ENCODE data around the gene NOP58. TPM values are rescaled to one million over a fixed set of nuclear protein-coding genes. Genes with fewer than 3 reads are reported as not detected.

NOP58 gene
- total RNA-seq, 1 donor from 2014 or later = 44.1 TPM

DNA sequence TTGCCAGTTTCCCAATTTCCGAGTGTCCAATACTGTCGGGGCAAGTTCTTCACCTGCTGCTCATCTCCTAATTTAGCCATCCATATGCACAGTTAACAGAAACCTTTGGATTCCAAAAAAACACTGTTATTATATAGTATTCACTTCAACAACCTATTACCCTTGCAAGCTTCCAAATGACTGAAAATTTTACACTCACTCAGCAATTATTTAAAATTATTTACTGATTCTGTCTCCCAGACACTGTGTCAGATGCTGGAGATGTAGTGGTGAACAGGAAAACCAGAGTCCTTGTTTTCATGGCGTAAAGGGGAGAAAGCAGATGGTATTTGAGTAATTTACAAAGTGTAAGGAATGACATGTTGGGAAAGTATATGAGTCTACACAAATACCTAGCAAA, 56.9 kb downstream of the NOP58 start:
- Mint-ChIP-seq H3K27me3 (ENCODE audit: unreplicated experiment) (no peaks in the 10 kb centered on the region), H3K4me1 (ENCODE audit: unreplicated experiment) (peaks cover 6% of the 10 kb centered on the region), H3K4me3 (ENCODE audit: unreplicated experiment) (no peak overlapping the region), H3K9me3 (ENCODE audit: unreplicated experiment) (no peaks in the 10 kb centered on the region), H3K36me3 (ENCODE audit: unreplicated experiment) (peaks cover 13% of the 10 kb centered on the region), H3K27ac (ENCODE audit: unreplicated experiment) (no peak overlapping the region)
- TF ChIP-seq, protein P1, sequence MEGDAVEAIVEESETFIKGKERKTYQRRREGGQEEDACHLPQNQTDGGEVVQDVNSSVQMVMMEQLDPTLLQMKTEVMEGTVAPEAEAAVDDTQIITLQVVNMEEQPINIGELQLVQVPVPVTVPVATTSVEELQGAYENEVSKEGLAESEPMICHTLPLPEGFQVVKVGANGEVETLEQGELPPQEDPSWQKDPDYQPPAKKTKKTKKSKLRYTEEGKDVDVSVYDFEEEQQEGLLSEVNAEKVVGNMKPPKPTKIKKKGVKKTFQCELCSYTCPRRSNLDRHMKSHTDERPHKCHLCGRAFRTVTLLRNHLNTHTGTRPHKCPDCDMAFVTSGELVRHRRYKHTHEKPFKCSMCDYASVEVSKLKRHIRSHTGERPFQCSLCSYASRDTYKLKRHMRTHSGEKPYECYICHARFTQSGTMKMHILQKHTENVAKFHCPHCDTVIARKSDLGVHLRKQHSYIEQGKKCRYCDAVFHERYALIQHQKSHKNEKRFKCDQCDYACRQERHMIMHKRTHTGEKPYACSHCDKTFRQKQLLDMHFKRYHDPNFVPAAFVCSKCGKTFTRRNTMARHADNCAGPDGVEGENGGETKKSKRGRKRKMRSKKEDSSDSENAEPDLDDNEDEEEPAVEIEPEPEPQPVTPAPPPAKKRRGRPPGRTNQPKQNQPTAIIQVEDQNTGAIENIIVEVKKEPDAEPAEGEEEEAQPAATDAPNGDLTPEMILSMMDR (IDR thresholded peaks at IDR 0.05) = no peak
- no peak for DNase-seq (ENCODE audit: extremely low spot score, unreplicated experiment)

GRCh38 chr2:202327858-202328257, 62.3 kb downstream of the NOP58 start:
- H3K27me3 Mint-ChIP-seq (ENCODE audit: unreplicated experiment) = no peaks in the 10 kb centered on the region
- H3K27ac Mint-ChIP-seq (ENCODE audit: unreplicated experiment) = no peak overlapping the region
- no peak overlapping the region for H3K4me3 Mint-ChIP-seq (ENCODE audit: unreplicated experiment)
- no peaks in the 10 kb centered on the region for H3K9me3 Mint-ChIP-seq (ENCODE audit: unreplicated experiment)
- H3K4me1 Mint-ChIP-seq (ENCODE audit: unreplicated experiment) = no peaks in the 10 kb centered on the region
- H3K36me3 Mint-ChIP-seq (ENCODE audit: unreplicated experiment) = peaks cover 10% of the 10 kb centered on the region
- no peak for DNase-seq (ENCODE audit: extremely low spot score, unreplicated experiment)
- TF ChIP-seq, protein P1 (IDR thresholded peaks at IDR 0.05) = no peak

GRCh38 chr2:202335791-202336467, 70.4 kb downstream of the NOP58 start:
- H3K4me3 Mint-ChIP-seq (ENCODE audit: unreplicated experiment) = no peak overlapping the region
- H3K4me1 Mint-ChIP-seq (ENCODE audit: unreplicated experiment) = peaks cover 12% of the 10 kb centered on the region
- no peaks in the 10 kb centered on the region for H3K36me3 Mint-ChIP-seq (ENCODE audit: unreplicated experiment)
- no peaks in the 10 kb centered on the region for H3K27me3 Mint-ChIP-seq (ENCODE audit: unreplicated experiment)
- no peaks in the 10 kb centered on the region for H3K9me3 Mint-ChIP-seq (ENCODE audit: unreplicated experiment)
- no peak for DNase-seq (ENCODE audit: extremely low spot score, unreplicated experiment)
- no peak overlapping the region for H3K27ac Mint-ChIP-seq (ENCODE audit: unreplicated experiment)
- TF ChIP-seq, protein P1 (IDR thresholded peaks at IDR 0.05) = no peak

DNA sequence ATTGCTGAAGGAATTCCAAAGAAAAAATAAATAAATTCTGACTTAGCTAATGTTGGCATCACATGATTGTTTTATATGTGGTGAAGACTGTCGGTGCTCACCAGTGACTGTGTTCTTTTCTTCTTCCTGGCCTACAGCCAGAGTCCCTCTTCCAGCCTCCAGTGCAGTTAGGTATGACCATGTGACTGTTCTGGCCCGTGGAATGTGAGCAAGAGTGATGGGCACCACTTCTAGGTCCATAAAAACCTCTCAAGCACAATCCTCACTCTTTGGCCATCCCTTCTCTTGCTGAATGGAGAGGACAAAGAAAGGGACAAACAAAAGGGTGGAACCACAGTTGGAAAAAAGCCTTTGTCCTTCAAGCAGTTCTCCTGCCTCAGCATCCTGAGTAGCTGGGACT, 71.6 kb downstream of the NOP58 start:
- no peak for DNase-seq (ENCODE audit: extremely low spot score, unreplicated experiment)
- no peaks in the 10 kb centered on the region for H3K27me3 Mint-ChIP-seq (ENCODE audit: unreplicated experiment)
- TF ChIP-seq, protein P1 (IDR thresholded peaks at IDR 0.05) = no peak
- H3K36me3 Mint-ChIP-seq (ENCODE audit: unreplicated experiment) = no peaks in the 10 kb centered on the region
- no peak overlapping the region for H3K27ac Mint-ChIP-seq (ENCODE audit: unreplicated experiment)
- H3K4me1 Mint-ChIP-seq (ENCODE audit: unreplicated experiment) = peaks cover 12% of the 10 kb centered on the region
- no peaks in the 10 kb centered on the region for H3K9me3 Mint-ChIP-seq (ENCODE audit: unreplicated experiment)
- H3K4me3 Mint-ChIP-seq (ENCODE audit: unreplicated experiment) = no peak overlapping the region

GRCh38 chr2:202337706-202338346, 72.3 kb downstream of the NOP58 start:
- Mint-ChIP-seq H3K4me1 (ENCODE audit: unreplicated experiment) (peaks cover 12% of the 10 kb centered on the region), H3K27me3 (ENCODE audit: unreplicated experiment) (no peaks in the 10 kb centered on the region), H3K27ac (ENCODE audit: unreplicated experiment) (no peak overlapping the region)

More at GRCh38 chr2:202337706-202338346, 72.3 kb downstream of the NOP58 start:
- DNase-seq (ENCODE audit: extremely low spot score, unreplicated experiment) = no peak
- Mint-ChIP-seq H3K9me3 (ENCODE audit: unreplicated experiment) (no peaks in the 10 kb centered on the region), H3K36me3 (ENCODE audit: unreplicated experiment) (no peaks in the 10 kb centered on the region), H3K4me3 (ENCODE audit: unreplicated experiment) (no peak overlapping the region)
- TF ChIP-seq, protein P1 (IDR thresholded peaks at IDR 0.05) = no peak
